ENCODE results near the gene EIF5A.

The EIF5A gene

GRCh38 chr17:7357381-7357780, 50.0 kb downstream of the EIF5A start:
- DNase-seq (ENCODE audit: low read depth) = no peak
- no peak for TF ChIP-seq CTCF (conservative IDR thresholded peaks at IDR 0.05; ENCODE audit: low read depth, low read length)
- no peak overlapping the region for H3K4me3 ChIP-seq (ENCODE audit: low read depth, low read length)

- no peak for DNase-seq (ENCODE audit: low read depth)
- TF ChIP-seq CTCF (conservative IDR thresholded peaks at IDR 0.05; ENCODE audit: low read depth, low read length) = no peak
- H3K4me3 ChIP-seq (ENCODE audit: low read depth, low read length) = no peak overlapping the region
Observed at GRCh38 chr17:7361906-7362305, 54.5 kb downstream of the EIF5A start.
